Stimulated activated CD4-positive, alpha-beta T cell treated with anti-CD3 and anti-CD28 coated beads, TNF-alpha, amount 100 ng/mL, for 24 hours (primary cell): Measurements from ENCODE around the gene ITGA11.

ENCODE experiments used
- DNase-seq, 3 experiments: peaks; one replicate each; pipeline ENCODE4 v3.0.0-alpha.2; 2020; ENCODE audit warnings: low read depth in 3 of 3

Gene ITGA11

DNA sequence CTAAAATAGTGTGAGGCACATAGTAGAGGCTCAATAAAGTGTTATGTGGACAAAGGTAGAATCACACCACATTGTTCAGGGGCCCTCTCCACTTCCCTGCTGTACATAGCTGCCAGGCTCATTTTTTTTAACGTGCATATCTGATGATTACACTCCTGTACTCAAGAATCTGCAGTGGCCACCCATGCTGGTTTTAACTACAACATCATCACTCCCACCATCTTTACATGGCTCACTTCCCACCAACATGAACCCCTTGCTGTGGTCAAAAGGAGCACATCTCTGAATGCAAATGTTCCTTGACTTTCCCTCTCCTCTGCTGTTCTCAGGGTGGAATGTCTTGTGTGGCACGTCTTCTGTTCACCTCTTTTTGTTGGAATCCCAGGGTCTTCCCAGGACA lies 77.7 kb downstream of the ITGA11 start:
- DNase-seq = no peak

DNA sequence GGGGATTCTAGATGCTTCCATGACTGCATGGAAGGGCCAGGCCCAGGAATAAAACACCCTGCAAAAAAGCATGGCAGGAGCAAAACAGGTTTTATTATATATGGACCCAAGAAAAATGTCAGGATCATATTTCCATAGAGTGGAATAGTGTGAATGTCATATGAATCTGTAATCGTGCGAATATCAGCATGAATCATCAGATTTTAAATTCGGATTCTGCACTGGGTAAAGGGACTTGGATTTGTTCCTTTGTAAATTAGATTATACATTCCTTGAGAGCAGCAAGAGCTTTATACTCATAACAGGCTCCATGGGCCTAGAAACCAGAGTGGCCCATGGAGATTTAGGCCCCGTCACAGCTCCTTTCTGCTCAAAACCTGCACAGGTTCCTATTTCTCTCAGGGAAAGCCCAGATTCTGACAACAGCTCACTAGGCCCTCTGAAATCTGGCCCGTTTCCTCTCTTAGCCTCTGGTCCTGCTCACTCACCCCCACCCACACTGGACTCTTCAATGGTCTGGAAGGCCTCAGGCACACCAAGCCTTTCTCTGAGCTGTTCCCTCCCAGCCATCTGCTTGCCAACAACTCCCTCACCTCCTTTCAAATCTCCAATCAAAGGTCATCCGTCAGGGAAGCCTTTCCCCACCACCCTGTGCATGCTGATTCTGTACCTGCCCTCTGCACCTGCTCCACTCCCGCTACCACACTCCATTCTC lies 78.4 kb downstream of the ITGA11 start:
- DNase-seq = no peak

DNA sequence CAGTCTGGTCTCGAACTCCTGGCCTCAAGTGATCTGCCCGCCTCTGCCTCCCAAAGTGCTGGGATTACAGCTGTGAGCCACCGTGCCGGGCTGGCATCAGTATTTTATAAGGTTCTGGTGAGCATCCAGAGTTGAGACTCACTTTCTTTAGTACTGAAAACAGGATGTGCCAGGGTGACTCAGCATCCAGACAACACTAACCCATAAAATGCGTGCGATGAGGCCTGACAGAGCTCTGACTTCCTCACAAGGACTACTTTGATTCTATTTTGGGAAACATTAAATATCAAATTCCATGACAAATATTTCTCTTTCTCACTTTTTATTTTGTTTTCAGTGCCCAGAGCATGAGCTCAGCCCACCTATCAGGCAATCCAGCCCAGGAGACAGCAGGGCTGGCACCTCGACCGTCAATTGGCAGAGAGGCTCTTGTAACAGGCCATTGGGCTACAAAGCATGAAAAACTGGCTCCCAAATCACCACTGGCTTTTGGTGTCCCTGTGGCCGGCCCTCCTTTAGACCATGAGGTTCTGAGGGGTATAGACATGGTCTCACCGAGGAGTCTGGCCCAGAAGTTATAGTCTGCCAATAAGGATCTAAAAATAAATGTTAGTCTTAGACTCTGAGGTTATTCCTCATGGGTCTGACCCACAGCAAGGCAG lies 79.4 kb downstream of the ITGA11 start:
- DNase-seq = peak in 2 of 3 experiments; percentile 14 to 37

DNA sequence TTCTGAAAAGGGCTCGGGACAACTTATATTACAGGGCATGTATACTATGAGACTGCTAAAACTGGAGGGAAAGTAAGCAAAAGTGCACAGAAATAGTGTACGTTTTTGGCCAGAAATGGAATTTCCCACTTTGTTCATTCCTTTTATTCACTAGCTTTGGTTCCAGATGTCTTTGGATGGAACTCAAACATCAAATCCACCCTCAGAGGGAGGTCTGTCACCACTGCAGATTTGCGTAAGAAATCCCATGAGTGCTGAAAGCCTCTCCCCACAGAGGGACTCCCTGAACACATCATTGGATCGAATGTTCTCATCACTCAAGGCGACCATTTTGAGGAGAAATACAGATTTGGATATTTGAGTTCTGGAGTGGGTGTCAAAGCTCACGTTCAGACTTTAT lies 82.8 kb downstream of the ITGA11 start:
- DNase-seq = no peak

DNA sequence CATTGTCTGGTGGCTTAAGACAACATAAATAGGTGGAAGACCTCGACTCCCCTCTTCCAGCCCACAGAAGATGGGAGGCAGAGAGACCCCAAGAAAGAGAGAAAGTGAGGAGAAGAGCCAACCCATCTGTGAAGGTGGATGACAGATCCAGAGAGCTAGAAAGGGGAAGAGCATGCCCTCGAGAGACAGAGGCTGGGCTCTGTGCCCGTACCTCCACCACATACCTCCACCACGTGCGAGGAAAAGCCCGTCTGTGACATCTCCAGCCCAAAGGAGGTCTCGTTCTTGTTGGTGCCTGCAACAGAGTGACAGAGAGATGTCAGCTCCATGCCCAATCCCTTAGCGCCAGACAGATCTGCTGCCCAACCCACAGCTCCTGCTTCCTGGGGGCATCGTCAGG lies 83.4 kb downstream of the ITGA11 start:
- DNase-seq = no peak

DNA sequence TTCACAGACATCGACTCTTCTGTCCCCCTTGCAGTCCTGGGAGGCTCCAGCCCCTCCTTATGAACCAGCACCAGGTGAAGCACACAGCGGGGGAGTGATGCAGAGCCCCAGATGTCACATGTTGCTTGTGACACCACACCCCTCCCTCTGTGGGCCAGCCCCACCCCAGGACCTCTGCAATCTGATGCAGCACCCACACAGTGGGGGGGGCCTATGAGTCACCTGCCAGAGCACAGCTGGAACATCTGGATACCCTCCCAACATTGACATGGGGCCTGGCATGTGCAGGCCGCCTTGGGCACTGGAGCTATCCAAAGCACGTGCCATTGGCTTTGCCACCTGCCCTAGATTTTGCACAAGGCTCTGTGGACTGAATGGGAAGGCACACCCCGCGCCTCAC lies 83.9 kb downstream of the ITGA11 start:
- peak in 1 of 3 experiments; percentile 14 for DNase-seq

DNA sequence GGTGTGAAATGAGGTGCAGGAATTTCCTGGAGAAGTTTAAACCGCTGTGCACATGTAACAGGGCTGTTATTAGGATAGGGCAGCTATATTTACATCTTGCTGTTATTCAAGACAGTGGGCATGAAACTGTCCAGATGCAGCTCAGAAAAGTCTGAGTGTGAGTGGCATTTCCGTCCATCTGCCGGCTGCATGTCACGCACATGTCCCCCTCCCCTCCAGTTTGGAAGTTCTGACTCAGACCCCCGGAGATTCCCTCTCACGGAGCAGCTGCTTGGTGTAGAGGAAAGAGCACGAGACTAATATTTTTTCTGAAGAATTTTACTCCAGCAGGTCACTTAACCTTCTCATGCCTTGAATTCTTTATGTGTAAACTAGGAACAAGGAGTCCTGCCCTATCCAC lies 84.6 kb downstream of the ITGA11 start:
- no peak for DNase-seq

DNA sequence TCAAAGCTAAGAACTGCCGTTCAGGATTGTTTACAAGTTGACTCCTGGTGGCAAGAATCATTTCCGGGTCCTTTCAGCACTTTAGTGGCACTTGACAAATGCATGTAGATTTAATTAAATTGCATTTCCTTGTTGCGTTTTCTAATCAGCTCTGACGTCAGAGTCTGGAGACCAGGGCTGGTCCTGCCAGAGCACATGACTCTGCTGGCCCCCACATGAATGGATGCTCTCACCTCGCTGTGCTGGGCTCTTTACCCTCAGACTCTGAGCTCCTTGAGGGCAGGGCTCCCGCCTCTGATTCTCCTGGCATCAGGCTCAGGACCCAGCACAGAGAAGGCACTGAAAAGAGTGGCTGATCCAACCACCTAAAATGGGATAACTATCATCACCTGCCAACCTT lies 85.0 kb downstream of the ITGA11 start:
- DNase-seq = no peak

DNA sequence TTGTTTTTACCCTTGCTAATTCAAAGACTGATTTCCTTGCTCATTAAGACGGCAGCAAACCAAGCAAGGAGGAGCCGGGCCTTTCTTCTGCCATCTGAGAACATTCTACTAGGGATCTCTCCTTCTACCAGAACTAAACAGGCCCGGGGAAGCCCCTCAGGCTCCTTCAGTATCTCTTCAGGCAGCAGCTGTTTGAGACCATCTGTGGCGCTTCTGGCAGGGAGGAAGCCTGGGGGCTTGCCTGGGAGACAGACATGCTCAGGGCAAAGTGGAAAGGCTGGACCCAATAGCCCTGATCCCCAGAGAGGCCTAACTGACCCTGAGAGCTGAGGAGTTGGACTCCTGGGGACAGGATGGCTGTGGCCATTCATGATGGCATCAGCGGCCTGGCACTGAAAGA lies 86.5 kb downstream of the ITGA11 start:
- DNase-seq = no peak

DNA sequence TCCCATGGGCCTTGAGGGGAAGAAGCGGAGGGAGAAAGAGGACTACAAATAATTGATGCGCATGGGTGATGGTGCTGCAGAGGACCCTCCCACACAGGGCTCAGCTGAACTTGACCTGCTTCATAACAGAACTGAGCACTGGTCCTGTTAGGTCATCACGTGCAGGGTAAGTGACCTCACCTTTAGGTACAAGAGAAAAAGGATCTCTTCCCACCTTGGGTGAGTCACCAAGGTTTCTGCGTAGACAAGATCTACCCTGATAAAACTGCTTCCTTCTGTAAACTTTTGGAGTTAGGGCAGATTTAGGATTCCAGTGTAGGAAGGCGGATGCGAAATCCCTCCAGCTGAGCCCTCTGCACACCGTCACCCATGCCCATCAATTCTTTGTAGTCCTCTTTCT lies 87.4 kb downstream of the ITGA11 start:
- DNase-seq = no peak

DNA sequence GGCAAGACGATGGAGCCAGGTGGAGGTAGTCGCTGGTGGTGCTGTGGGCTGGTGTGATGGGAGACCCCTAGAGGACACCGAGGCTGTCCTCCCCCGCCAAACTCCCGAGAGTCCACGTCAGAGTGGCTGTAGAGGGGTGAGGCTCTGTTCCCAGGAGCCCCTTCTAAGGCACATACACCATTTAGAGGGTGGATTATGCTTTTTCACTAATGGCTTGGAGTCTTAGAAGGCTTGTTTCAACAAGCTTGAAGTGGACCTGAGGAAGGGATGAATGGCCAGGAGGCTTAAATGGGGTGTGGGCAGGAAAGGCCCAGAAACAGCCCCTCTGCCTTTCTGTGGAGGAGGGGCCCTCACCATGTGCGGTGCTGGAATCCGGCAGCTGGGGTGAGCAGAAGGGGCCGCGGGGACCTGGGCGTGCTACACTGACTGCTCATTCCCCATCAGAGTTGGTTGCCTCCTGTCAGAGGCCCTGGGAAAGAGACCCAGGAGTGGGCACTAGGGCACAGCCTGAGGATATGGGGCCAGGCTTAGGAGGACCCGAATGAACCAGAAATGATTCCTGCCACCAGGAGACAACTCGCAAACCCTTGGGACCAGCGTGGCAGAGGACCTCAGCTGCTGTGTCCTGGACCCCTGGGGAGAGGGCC lies 88.3 kb downstream of the ITGA11 start:
- DNase-seq = no peak

DNA sequence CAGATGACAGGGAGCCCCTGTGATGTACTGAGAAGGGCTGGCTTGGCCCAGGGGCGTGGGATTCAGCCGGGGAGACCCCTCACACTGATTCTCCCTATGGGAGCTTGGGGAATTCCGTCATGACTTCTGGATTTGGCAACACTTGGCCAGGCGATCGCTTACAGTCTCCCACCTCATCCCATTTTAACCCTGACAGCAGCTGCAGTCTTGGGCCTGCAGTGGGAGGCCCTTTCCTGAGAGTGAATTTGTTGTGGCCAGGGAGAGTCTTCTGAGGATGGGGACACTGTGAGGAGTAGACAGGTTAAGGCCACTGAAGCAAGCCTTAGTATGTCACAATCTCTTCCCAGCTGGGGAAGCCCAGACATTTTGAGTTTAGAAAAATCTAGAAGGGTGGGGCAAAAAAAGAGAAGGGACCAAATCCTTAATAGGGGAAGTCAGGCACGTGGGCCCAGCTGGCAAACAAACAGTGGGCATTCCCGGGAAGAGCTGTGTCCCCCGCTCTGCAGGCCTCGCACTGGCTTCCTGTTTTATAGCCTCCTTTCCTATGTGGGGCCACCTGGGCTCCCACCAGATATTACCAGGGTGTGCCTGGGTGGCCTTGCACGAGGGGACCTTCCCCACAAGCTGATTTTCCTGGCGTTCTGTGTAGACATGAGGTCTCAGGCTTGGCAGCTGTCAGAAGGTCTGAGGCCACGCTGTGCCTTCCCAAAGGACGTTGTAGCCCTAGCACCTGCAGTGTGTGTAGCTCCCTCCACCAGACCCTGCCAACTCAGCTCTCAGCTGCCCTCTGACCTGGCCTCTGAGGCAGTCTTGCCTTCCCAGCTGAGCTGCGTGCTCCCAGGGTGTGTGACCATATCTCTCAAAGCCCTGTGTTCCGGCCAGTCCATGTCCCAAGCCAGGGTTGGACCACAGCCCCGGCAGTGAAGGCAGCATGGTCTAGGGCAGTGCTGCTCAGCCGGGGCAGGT lies 89.9 kb downstream of the ITGA11 start:
- DNase-seq = no peak

DNA sequence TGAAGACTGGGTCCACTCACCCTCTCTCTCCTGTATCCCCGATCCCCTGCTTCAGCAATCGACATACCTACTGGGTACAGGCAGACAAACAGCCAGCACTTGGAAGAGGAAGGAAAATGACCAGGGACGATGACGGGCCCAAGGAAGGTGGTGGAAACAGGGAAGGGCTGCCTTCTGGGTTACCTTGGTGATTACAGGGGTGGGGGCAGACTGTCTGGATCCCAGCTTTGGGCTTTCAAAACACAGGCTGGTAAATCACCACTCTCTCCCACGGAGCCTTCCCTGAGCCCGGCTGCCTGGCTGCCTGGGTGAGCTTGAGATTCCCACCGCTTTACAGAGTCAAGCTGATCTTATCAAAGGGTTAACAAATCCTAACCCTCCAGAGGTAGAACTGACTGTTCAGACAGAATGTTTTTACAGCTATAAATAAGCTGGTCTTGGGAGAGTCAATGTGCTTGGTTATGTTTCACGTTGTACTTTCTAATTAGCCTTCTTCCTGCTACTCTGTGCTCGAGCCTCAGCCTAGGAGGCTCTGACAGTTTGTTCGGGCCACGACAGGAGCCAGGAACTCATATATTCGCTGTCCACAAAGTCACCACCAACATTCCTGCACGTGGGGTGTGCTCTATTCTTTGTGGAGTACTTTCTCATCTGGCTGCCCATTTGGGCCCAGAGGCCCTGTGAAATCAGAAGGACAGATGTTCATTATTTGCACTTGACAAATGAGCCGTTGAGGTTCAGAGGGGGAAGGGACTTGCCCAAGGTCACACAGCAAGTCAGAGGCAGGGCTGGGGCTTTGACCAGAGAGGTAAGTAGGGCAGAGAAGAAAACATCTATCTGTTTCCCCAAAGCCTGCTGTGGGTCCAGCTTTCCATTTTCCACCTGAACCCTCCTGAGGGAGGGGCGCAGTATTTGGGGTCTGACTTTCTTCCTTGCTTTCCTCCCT lies 91.0 kb downstream of the ITGA11 start:
- no peak for DNase-seq

DNA sequence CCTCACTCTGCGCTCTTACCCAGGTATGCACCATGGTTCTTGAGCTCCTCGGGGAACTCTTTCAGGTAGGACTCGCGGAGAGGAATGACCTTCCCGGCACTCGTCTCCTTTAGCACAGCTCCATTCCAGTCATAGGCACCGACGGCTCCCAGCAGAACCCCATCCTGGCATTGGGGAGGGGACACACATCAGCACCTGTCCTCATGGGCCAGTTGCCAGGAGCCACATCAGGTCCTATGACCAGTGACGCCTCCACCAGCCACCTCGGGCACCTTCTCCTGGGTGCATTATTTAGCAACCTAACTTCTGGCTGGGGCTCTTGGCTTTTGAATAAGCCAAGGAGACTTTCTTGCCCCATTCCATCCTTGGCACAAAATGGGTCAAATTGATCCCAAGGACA lies 92.5 kb downstream of the ITGA11 start:
- DNase-seq = no peak

DNA sequence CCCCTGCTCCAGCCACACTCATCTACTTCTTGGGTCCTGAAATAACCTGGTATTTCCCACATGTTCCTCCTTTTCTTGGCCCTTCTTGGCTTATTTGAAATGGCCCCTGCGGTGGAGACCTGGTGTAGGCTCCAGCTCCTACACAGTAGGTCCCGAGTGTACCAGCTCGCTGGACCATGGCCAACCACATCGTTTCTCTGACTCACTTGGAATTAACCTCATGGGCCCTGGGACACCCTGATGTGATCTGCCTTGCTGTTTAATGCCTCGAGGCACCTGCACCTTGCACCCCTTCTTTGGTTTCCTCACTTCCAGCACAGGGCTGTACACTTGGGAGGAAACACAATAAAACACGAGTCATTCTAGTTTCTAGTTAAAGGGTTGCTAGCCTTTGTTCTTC lies 94.1 kb downstream of the ITGA11 start:
- no peak for DNase-seq

DNA sequence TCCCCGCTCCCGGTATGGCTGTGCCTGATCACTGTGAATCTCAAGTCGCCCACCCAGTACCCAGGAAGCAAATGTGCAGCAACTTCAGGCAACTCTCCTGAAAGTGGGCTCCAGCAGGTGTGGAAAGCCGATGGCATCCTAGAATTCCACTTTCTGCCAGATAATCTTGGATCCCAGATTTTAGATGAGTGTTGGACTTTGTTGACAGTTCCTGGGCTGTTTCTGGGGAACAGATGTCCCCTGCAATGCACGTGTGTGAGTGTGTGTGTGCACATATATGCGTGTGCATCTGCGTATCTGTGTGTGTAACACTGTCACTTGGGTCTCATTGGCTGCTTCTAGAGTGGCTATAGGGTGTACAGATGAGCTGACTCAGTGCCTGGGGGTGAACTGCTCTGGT lies 95.4 kb downstream of the ITGA11 start:
- no peak for DNase-seq

DNA sequence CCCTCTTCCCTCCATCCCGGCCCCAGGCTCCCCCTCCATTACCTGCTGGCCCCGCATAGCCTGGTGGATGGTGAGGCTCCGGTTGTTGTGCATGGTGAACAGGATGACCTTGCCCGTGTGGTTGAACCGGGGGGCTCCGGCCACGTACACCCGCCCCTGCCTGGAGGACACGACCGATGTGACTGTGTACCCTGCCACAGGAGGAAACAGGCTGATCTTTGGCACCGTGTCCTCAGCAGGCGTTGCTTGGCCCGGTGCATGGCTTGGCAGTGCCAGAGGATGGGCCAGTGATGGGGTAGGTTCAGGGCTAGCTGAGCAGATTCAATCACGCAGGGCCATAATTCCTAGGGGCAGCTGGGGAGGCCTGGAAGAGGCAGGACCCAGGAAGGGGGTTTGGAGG lies 96.3 kb downstream of the ITGA11 start:
- DNase-seq = no peak

DNA sequence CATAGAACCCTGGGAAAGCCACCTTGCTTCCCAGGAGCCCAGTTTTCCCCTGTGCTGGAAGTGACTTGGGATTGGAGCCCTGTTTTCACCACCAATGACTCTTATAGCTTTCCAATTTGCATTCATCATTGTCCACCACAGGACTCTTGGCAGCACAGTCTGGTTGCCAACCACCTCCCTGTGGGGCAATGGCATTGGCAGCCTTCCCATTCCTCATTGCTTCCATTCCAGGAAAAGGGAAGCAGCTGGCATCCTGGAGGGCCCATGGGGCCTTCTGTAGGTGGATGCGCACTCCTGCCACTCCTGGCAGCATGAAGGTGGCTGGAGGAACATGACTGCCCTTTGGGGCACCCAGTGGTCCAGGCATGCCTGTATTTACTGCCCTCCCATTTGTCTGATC lies 96.7 kb downstream of the ITGA11 start:
- DNase-seq = no peak

DNA sequence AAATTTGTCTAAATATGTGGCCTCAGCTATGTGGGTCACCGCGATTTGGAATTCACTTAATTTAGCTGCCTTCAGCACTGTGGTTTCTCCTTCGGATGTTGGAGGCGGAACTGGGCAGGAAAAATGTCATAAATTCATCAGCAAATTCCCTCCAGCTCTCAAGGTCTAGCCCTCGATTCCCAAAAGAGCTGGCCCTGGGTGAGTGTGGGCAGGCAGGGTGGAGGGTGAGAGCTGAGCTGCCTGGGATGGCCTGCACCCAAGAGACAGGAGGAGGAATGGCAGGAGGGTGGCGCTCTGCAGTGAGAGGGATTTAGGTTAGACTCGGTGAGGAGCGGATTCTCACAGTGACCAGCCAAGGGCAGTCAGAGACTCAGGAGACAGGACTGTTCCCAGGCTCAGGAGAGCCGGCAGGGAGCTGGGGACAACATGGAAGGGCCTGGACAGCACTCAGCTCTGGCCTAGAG lies 97.3 kb downstream of the ITGA11 start:
- DNase-seq = no peak

DNA sequence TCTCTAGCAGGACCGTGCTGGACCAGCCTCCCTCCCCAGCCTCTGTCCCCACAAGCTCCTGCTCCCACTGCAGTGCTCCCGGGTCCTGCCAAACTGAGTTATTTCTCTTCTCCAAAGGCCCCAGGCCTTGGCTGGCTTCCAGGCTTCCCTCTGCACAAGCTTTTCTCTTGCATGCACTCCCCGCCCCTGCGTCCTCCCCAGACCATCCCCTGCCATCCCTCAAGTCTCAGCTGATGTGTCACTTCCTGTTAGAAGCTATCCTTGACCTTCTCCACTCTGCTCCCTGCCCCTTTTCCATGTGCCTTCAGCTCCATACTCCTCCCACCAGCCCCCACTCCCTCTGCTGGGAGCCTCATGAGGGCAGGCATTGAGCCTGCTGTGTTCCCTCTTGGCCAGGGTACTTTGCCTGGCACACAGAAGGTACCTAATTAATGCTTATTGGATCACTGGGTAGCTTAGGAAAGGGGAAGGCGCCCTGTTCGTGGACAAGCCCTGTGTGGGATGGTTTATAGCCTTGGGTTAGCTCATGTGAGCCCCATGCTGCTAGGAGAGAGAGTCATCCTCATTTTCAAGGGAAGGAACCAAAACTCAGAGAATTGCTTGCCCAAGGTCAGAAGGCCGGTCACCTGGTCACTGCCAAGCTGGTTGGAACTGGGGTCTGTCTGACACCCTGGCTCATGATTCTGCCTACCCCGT lies 98.0 kb downstream of the ITGA11 start:
- DNase-seq = no peak
